Esophagus muscularis mucosa (tissue), 3 donors: ENCODE results near the gene VWC2.

ENCODE experiments used
- CTCF ChIP-seq, 3 experiments: fragments of 200-600 bp in 2 of 3; fragments of 450-650 bp in 1 of 3; sonication (generic) in 2 of 3; IDR thresholded peaks; one replicate each; pipeline ENCODE4 v1.5.1; 2017 to 2019; ENCODE audit warnings: antibody characterized with exemption in 3 of 3, mild to moderate bottlenecking in 2 of 3, moderate library complexity in 1 of 3
- POLR2A ChIP-seq: fragments of 450-650 bp; IDR thresholded peaks from one replicate; pipeline ENCODE4 v1.6.1; 2017; ENCODE audit warnings: antibody characterized with exemption, moderate library complexity, mild to moderate bottlenecking, low read depth
- POLR2AphosphoS5 ChIP-seq, 2 donors: sonication (generic); formaldehyde crosslinking; IDR thresholded peaks; one replicate each; pipeline ENCODE4 v1.6.1; 2017; ENCODE audit warnings: antibody characterized with exemption in 2 of 2

GRCh38 chr7:49775065-49775948 lies 1.9 kb downstream of the VWC2 start:
- no peak for TF ChIP-seq POLR2A
- TF ChIP-seq CTCF (IDR thresholded peaks at IDR 0.05) = no peak
- TF ChIP-seq POLR2AphosphoS5 (IDR thresholded peaks at IDR 0.05) = no peak
